CD4-positive, CD25-positive, alpha-beta regulatory T cell (primary cell): ENCODE measurements around the gene PRKAR1B. TPM values are rescaled to one million over a fixed set of nuclear protein-coding genes. Genes with fewer than 3 reads are reported as not detected.
A peak's percentile ranks its signal among the peaks of the same experiment; 100 is the strongest.

Experiments
- ATAC-seq, 2 donors: fragments of 150-1000 bp; cut with Tn5 transposase; one replicate each; pipeline ENCODE4 v1.10.0; 2021; ENCODE audit warnings: low read depth in 2 of 2, moderate number of reproducible peaks in 2 of 2, moderate library complexity in 1 of 2
- DNase-seq, 3 donors: peaks; one replicate each; pipeline versions ENCODE4 v3.0.0 to v3.0.0-alpha.2; 2012 to 2022; ENCODE audit warnings: mixed read lengths in 1 of 3
- H3K27ac ChIP-seq: one replicate; pipeline ENCODE4 v1.7.0; 2013; ENCODE audit warnings: mild to moderate bottlenecking, low read length; ENCODE audit not compliant: insufficient read depth, poor library complexity, severe bottlenecking
- H3K27me3 ChIP-seq: one replicate; pipeline ENCODE4 v1.7.0; 2013; ENCODE audit warnings: low read length; ENCODE audit not compliant: control insufficient read depth, insufficient read depth
- H3K36me3 ChIP-seq: one replicate; pipeline ENCODE4 v1.7.0; 2013; ENCODE audit warnings: mild to moderate bottlenecking, low read length, moderate library complexity; ENCODE audit not compliant: control insufficient read depth, insufficient read depth
- H3K4me1 ChIP-seq: 2 replicates; pipeline ENCODE4 v1.7.0; 2013; ENCODE audit warnings: mild to moderate bottlenecking, low read length; ENCODE audit not compliant: insufficient read depth, control insufficient read depth, poor library complexity, severe bottlenecking
- H3K4me3 ChIP-seq: one replicate; pipeline ENCODE4 v1.7.0; 2013; ENCODE audit warnings: low read depth, mild to moderate bottlenecking, low read length, moderate library complexity
- H3K9me3 ChIP-seq, 2 experiments: 1 replicate in 1 of 2; 2 replicates in 1 of 2; pipeline ENCODE4 v1.7.0; 2013; ENCODE audit warnings: low read length in 2 of 2, mild to moderate bottlenecking in 1 of 2, moderate library complexity in 1 of 2; ENCODE audit not compliant: control insufficient read depth in 2 of 2
- H3K27ac Mint-ChIP-seq, 3 donors: one replicate each; pipeline ENCODE4 v1.8.0; 2020 to 2022; ENCODE audit warnings: mild to moderate bottlenecking in 3 of 3, mixed read lengths in 3 of 3, moderate library complexity in 2 of 3
- H3K27me3 Mint-ChIP-seq: one replicate; pipeline ENCODE4 v1.8.0; 2022; ENCODE audit warnings: mild to moderate bottlenecking, mixed read lengths
- H3K36me3 Mint-ChIP-seq: one replicate; pipeline ENCODE4 v1.8.0; 2020; ENCODE audit warnings: mixed read lengths
- H3K4me1 Mint-ChIP-seq, 4 donors: one replicate each; pipeline ENCODE4 v1.8.0; 2020 to 2022; ENCODE audit warnings: mixed read lengths in 4 of 4, mild to moderate bottlenecking in 1 of 4
- H3K4me3 Mint-ChIP-seq, 4 donors: one replicate each; pipeline ENCODE4 v1.8.0; 2020 to 2022; ENCODE audit warnings: mild to moderate bottlenecking in 4 of 4, mixed read lengths in 4 of 4, moderate library complexity in 3 of 4
- H3K9me3 Mint-ChIP-seq, 7 donors: one replicate each; pipeline ENCODE4 v1.8.0; 2020 to 2022; ENCODE audit warnings: mixed read lengths in 7 of 7, mild to moderate bottlenecking in 3 of 7, moderate library complexity in 2 of 7
- polyA plus RNA-seq, 4 donors: library from polyadenylated mRNA; unstranded; fragments of 300-500 nt; fragmentation: Illumina TruSeq; gene quantifications; one replicate each; pipeline ENCODE4 v1.2.3, GENCODE V29; 2021
- total RNA-seq: library from RNA; stranded (reverse); gene quantifications from one replicate; pipeline ENCODE4 v1.2.3, GENCODE V29; 2022

Gene PRKAR1B
- total and polyA plus RNA-seq, 5 donors from 2014 or later: 4.9 to 12.5 (median 6.8) TPM

DNA sequence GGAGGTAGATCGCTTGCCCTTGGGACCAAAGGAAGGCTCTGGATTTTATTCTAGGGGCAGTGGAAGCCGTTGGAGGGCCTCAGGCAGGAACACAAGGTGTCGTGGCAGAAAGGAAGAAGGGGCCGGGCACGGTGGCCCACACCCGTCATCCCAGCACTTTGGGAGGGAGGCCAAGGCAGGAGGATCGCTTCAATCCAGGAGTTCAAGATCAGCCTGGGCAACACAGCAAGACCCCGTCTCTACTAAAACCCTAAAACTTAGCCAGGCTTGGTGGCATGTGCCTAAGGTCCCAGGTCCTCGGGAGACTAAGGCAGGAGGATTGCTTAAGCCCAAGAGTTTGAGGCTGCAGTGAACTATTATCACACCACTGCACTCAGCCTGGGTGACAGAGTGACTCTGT is 202.3 kb downstream of the PRKAR1B start:
- ATAC-seq (no peak), DNase-seq (no peak)
- no peak overlapping the region for H3K27ac Mint-ChIP-seq
- no peak overlapping the region for H3K27ac ChIP-seq
- no peaks in the 10 kb centered on the region for H3K36me3 Mint-ChIP-seq
- H3K36me3 ChIP-seq: no peaks in the 10 kb centered on the region
- no peaks in the 10 kb centered on the region for H3K9me3 ChIP-seq
- H3K4me3 ChIP-seq: no peak overlapping the region
- no peaks in the 10 kb centered on the region for H3K9me3 Mint-ChIP-seq
- no peaks in the 10 kb centered on the region for H3K27me3 ChIP-seq
- no peak overlapping the region for H3K4me3 Mint-ChIP-seq
- peaks cover 33% of the 10 kb centered on the region for H3K4me1 ChIP-seq
- peaks cover 0 to 11% (median 0%) of the 10 kb centered on the region in 4 donors for H3K4me1 Mint-ChIP-seq
- peaks cover 18% of the 10 kb centered on the region for H3K27me3 Mint-ChIP-seq

- Mint-ChIP-seq H3K4me1 (peaks cover 0 to 12% (median 0%) of the 10 kb centered on the region in 4 donors), H3K27ac (no peak overlapping the region), H3K9me3 (no peaks in the 10 kb centered on the region), H3K4me3 (no peak overlapping the region), H3K27me3 (peaks cover 18% of the 10 kb centered on the region), H3K36me3 (no peaks in the 10 kb centered on the region)
- H3K9me3 ChIP-seq: no peaks in the 10 kb centered on the region
- H3K27ac ChIP-seq: no peak overlapping the region
- H3K4me3 ChIP-seq: no peak overlapping the region
- peaks cover 39% of the 10 kb centered on the region for H3K4me1 ChIP-seq
- H3K36me3 ChIP-seq: no peaks in the 10 kb centered on the region
- H3K27me3 ChIP-seq: no peaks in the 10 kb centered on the region
- ATAC-seq (no peak), DNase-seq (no peak)
These were observed 203.4 kb downstream of the PRKAR1B start for GRCh38 chr7:523347-524336.

DNA sequence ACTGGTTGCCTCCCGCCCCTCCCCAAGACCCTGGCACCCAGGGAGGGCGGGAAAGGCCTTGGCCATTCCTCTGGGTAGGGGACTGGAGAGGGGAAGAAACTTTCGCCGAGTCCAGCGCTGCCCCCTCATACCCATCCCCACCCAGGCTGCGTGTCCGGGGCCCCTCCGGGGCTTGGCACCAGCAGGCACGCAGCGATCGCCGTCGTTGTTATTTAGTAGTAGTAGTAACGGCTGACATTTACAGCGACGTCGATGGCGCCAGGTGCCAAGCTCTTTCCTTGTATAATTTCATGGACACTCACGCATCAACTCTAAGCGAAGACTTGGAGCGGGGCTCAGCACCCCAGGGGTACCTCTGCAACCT is 204.1 kb downstream of the PRKAR1B start:
- no peaks in the 10 kb centered on the region for H3K36me3 ChIP-seq
- no peaks in the 10 kb centered on the region for H3K9me3 ChIP-seq
- no peak overlapping the region for H3K27ac ChIP-seq
- ATAC-seq: no peak
- no peaks in the 10 kb centered on the region for H3K27me3 ChIP-seq
- peaks cover 0 to 15% (median 0%) of the 10 kb centered on the region in 4 donors for H3K4me1 Mint-ChIP-seq
- no peak overlapping the region for H3K27ac Mint-ChIP-seq
- no peak overlapping the region for H3K4me3 Mint-ChIP-seq
- H3K4me1 ChIP-seq: peaks cover 46% of the 10 kb centered on the region
- H3K36me3 Mint-ChIP-seq: no peaks in the 10 kb centered on the region
- DNase-seq: no peak
- no peaks in the 10 kb centered on the region for H3K9me3 Mint-ChIP-seq
- H3K27me3 Mint-ChIP-seq: peaks cover 19% of the 10 kb centered on the region
- no peak overlapping the region for H3K4me3 ChIP-seq

- H3K27me3 ChIP-seq: no peaks in the 10 kb centered on the region
- ATAC-seq: no peak
These were observed 204.8 kb downstream of the PRKAR1B start for GRCh38 chr7:522071-522950.

DNA sequence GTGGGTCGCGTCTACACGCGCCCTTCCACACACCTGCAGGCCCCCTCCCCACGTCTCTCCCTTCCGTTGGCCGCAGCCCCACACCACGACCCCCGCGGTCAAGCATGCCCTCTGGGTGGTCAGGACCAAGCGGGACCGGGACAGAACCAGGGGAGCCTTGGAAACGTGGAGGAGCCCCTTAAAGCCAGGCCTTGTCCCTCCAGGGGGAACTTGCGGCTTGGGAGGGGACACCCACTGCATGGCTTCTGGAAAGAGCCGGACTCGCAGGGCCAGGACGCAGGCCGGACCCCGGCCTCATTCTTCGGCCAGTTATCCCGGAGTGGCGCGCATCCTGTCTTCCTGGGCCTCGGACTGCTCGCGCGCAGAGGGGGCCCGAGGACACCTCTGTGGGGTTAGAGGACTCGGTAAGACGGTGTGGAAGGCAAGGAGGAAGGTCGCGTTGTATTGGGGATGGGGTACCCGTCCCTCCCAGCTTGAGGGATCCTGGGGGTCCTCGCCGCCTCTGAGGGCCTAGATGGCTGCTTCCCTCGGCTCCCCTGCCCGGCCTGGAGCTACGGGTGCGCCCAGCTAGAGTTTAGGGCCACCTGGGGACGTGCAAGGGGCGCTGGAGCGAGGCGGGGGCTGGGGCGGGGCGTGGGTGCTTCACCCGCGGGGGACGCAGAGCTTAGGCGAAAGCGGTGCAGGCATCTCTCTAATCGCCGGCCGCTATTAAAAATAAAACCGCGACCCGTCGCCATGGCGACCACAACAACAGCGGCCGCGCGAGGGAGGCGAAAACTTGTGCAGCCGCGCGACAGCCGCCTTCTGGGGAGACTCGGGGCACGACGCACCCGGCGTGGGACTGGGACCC is 205.6 kb downstream of the PRKAR1B start:
- H3K4me3 Mint-ChIP-seq: peak overlapping the region in 2 of 4 donors; percentile 22 to 65
- ATAC-seq: no peak
- no peaks in the 10 kb centered on the region for H3K36me3 ChIP-seq
- H3K4me1 ChIP-seq: peaks cover 55% of the 10 kb centered on the region
- H3K4me3 ChIP-seq: no peak overlapping the region
- no peak overlapping the region for H3K27ac Mint-ChIP-seq
- no peaks in the 10 kb centered on the region for H3K9me3 Mint-ChIP-seq
- H3K9me3 ChIP-seq: no peaks in the 10 kb centered on the region
- peaks cover 0 to 19% (median 0%) of the 10 kb centered on the region in 4 donors for H3K4me1 Mint-ChIP-seq
- no peaks in the 10 kb centered on the region for H3K27me3 ChIP-seq
- no peaks in the 10 kb centered on the region for H3K36me3 Mint-ChIP-seq
- H3K27ac ChIP-seq: no peak overlapping the region
- peaks cover 24% of the 10 kb centered on the region for H3K27me3 Mint-ChIP-seq
- DNase-seq: no peak

More at GRCh38 chr7:522071-522950, 204.8 kb downstream of the PRKAR1B start:
- Mint-ChIP-seq H3K36me3 (no peaks in the 10 kb centered on the region), H3K4me3 (peak overlapping the region in 3 of 4 donors; percentile 38 to 67 (median 66)), H3K27ac (no peak overlapping the region), H3K27me3 (peaks cover 24% of the 10 kb centered on the region), H3K4me1 (peaks cover 0 to 19% (median 0%) of the 10 kb centered on the region in 4 donors), H3K9me3 (no peaks in the 10 kb centered on the region)
- no peaks in the 10 kb centered on the region for H3K9me3 ChIP-seq
- H3K27ac ChIP-seq: no peak overlapping the region
- DNase-seq: peak in 1 of 3 donors; percentile 38
- H3K4me1 ChIP-seq: peaks cover 51% of the 10 kb centered on the region
- H3K4me3 ChIP-seq: no peak overlapping the region
- H3K36me3 ChIP-seq: no peaks in the 10 kb centered on the region

DNA sequence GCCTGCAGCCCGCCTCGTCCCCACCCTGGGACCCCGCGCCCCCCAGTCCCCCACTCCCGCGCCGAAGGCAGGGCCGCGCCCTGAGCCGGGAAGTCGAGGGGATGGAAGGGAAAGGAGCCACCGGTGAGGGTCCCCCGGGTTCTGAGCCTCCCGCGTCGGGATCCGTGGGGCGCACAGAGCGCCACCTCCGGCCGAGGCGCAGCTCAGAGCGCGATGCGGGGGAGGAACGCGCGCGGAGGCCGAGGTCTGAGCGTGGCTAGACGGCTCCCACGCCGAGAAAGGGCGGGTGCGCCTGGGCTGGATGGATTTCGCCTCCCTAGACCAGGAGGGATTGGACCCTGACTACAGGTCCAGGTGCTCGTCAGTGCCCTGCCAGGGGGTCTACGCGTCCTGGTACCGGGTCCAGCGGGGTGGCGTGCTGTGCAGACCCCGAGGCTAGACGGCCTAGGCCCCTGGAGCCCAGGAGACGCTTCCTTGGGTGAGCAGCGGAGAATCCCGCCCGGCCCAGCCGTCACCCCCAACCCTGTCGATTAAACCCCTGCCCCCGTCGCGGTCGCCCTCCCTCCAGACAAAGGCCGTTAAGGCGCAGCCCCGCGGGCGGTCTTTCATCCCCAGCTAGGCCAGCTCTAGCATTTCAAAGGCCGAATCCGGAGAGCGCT is 206.4 kb downstream of the PRKAR1B start:
- no peaks in the 10 kb centered on the region for H3K9me3 ChIP-seq
- no peaks in the 10 kb centered on the region for H3K36me3 Mint-ChIP-seq
- H3K4me1 Mint-ChIP-seq: peaks cover 0 to 22% (median 0%) of the 10 kb centered on the region in 4 donors
- no peaks in the 10 kb centered on the region for H3K36me3 ChIP-seq
- H3K27me3 Mint-ChIP-seq: peaks cover 29% of the 10 kb centered on the region
- H3K9me3 Mint-ChIP-seq: no peaks in the 10 kb centered on the region
- DNase-seq: no peak
- H3K27ac ChIP-seq: no peak overlapping the region
- no peaks in the 10 kb centered on the region for H3K27me3 ChIP-seq
- H3K4me1 ChIP-seq: peaks cover 55% of the 10 kb centered on the region
- H3K4me3 Mint-ChIP-seq: no peak overlapping the region
- H3K27ac Mint-ChIP-seq: no peak overlapping the region
- no peak for ATAC-seq
- H3K4me3 ChIP-seq: no peak overlapping the region
